Panc1 (cell line): ENCODE measurements around the gene DOK5. TPM values are rescaled to one million over a fixed set of nuclear protein-coding genes. Genes with fewer than 3 reads are reported as not detected.
A peak's percentile ranks its signal among the peaks of the same experiment; 100 is the strongest.

Experiments used
- ATAC-seq: fragments of 200-7000 bp; cut with Tn5 transposase; 2 replicates; pipeline ENCODE4 v1.9.1; 2020; ENCODE audit warnings: mild to moderate bottlenecking, moderate library complexity
- BruUV-seq: library from RNA; stranded (reverse); fragments of 400-500 nt; replicated peaks from 2 replicates; lab custom pipeline; 2021; lab: Mats Ljungman, UMichigan
- CTCF ChIA-PET: fragments of 300-600 bp; sonication (Branson Sonifier 250); formaldehyde crosslinking; loops from one replicate; lab custom pipeline; 2022; ENCODE audit warnings: antibody characterized with exemption; lab: Charles Lee
- POLR2A ChIA-PET: fragments of 300-600 bp; sonication (Branson Sonifier 250); formaldehyde crosslinking; loops from one replicate; lab custom pipeline; 2022; ENCODE audit warnings: antibody characterized with exemption; lab: Charles Lee
- DNase-seq: peaks from one replicate; pipeline ENCODE4 v3.0.0-alpha.2; 2010; ENCODE audit warnings: low read depth, low spot score
- H3K27ac ChIP-seq: 2 replicates; pipeline ENCODE4 v1.5.1; 2011; ENCODE audit warnings: mild to moderate bottlenecking, low read length, inconsistent platforms
- H3K27me3 ChIP-seq: fragments of 200-500 bp; sonication (Bioruptor generic); 2 replicates; pipeline ENCODE4 v1.6.0; 2014; ENCODE audit warnings: low read length, inconsistent platforms; ENCODE audit not compliant: control insufficient read depth, insufficient read depth
- H3K36me3 ChIP-seq: fragments of 200-500 bp; sonication (Bioruptor generic); 2 replicates; pipeline ENCODE4 v1.5.1; 2014; ENCODE audit warnings: inconsistent platforms, mild to moderate bottlenecking, low read length, moderate library complexity; ENCODE audit not compliant: control insufficient read depth, insufficient read depth
- H3K4me1 ChIP-seq: 2 replicates; pipeline ENCODE4 v1.5.1; 2011; ENCODE audit warnings: inconsistent platforms, mild to moderate bottlenecking, low read length, moderate library complexity; ENCODE audit not compliant: control insufficient read depth, insufficient read depth
- H3K4me3 ChIP-seq, 2 experiments: 2 replicates each; pipeline ENCODE4 v1.5.1; 2011 to 2012; ENCODE audit warnings: low read depth in 2 of 2, low read length in 2 of 2, mild to moderate bottlenecking in 2 of 2, inconsistent platforms in 1 of 2, moderate library complexity in 1 of 2
- H3K9me3 ChIP-seq: fragments of 200-500 bp; sonication (Bioruptor generic); 2 replicates; pipeline ENCODE4 v1.5.1; 2014; ENCODE audit warnings: low read depth, mild to moderate bottlenecking, inconsistent platforms, low read length, moderate library complexity; ENCODE audit not compliant: control insufficient read depth, insufficient read depth
- POLR2AphosphoS5 ChIP-seq: IDR thresholded peaks from 2 replicates; pipeline ENCODE4 v1.6.1; 2012; ENCODE audit warnings: mild to moderate bottlenecking, low read depth, low read length, moderate library complexity
- SIN3A ChIP-seq: IDR thresholded peaks from 2 replicates; pipeline ENCODE4 v1.6.1; 2012; ENCODE audit warnings: low read depth, mild to moderate bottlenecking, low read length, moderate library complexity, borderline replicate concordance; ENCODE audit not compliant: insufficient read depth
- TCF7L2 ChIP-seq: IDR thresholded peaks from 2 replicates; pipeline ENCODE4 v1.6.1; 2011; ENCODE audit warnings: mild to moderate bottlenecking, low read depth, low read length, inconsistent platforms
- in situ Hi-C: cut with HindIII; loops from 2 replicates; pipeline ENCODE4 v1.10.0; 2016; ENCODE audit warnings: low sequenced_read_pairs, low pct_unique_long_range_greater_than_20kb
- intact Hi-C: fragments of 100-400 bp; cut with micrococcal nuclease; formaldehyde crosslinking; loops from one replicate; pipeline ENCODE4 v1.10.0; 2022; ENCODE audit not compliant: unreplicated experiment
- total RNA-seq: library from RNA; stranded (reverse); gene quantifications from one replicate; pipeline ENCODE4 v1.2.1, GENCODE V29; 2021; ENCODE audit not compliant: unreplicated experiment
- TF ChIP-seq, protein P1 (sequence below): fragments of 450-650 bp; IDR thresholded peaks from 2 replicates; pipeline ENCODE4 v1.5.1; 2017; ENCODE audit warnings: mild to moderate bottlenecking
- TF ChIP-seq, protein P2 (sequence below), 2 experiments: IDR thresholded peaks; 2 replicates each; pipeline ENCODE4 v1.6.1; 2011 to 2012; ENCODE audit warnings: low read depth in 2 of 2, control low read depth in 1 of 2, low read length in 1 of 2, mild to moderate bottlenecking in 1 of 2, moderate library complexity in 1 of 2; ENCODE audit not compliant: insufficient read depth in 1 of 2

DOK5 gene
- total RNA-seq, 1 experiment from 2014 or later: 0.18 TPM

- ChIA-PET CTCF (no interaction called here), POLR2A (no interaction called here)
- BruUV-seq: no TSS peak
- Histone ChIP-seq H3K27ac (no peak overlapping the region), H3K4me1 (no peaks in the 10 kb centered on the region), H3K9me3 (no peaks in the 10 kb centered on the region), H3K27me3 (peaks cover 13% of the 10 kb centered on the region), H3K36me3 (no peaks in the 10 kb centered on the region), H3K4me3 (no peak overlapping the region)
- no peak for DNase-seq
- no peak for ATAC-seq
- in situ Hi-C loops (no loop called here), intact Hi-C loops (no loop called here)
- TF ChIP-seq TCF7L2 (no peak), SIN3A (no peak), POLR2AphosphoS5 (no peak)
- TF ChIP-seq, protein P1, sequence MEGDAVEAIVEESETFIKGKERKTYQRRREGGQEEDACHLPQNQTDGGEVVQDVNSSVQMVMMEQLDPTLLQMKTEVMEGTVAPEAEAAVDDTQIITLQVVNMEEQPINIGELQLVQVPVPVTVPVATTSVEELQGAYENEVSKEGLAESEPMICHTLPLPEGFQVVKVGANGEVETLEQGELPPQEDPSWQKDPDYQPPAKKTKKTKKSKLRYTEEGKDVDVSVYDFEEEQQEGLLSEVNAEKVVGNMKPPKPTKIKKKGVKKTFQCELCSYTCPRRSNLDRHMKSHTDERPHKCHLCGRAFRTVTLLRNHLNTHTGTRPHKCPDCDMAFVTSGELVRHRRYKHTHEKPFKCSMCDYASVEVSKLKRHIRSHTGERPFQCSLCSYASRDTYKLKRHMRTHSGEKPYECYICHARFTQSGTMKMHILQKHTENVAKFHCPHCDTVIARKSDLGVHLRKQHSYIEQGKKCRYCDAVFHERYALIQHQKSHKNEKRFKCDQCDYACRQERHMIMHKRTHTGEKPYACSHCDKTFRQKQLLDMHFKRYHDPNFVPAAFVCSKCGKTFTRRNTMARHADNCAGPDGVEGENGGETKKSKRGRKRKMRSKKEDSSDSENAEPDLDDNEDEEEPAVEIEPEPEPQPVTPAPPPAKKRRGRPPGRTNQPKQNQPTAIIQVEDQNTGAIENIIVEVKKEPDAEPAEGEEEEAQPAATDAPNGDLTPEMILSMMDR: no peak
- TF ChIP-seq, protein P2, sequence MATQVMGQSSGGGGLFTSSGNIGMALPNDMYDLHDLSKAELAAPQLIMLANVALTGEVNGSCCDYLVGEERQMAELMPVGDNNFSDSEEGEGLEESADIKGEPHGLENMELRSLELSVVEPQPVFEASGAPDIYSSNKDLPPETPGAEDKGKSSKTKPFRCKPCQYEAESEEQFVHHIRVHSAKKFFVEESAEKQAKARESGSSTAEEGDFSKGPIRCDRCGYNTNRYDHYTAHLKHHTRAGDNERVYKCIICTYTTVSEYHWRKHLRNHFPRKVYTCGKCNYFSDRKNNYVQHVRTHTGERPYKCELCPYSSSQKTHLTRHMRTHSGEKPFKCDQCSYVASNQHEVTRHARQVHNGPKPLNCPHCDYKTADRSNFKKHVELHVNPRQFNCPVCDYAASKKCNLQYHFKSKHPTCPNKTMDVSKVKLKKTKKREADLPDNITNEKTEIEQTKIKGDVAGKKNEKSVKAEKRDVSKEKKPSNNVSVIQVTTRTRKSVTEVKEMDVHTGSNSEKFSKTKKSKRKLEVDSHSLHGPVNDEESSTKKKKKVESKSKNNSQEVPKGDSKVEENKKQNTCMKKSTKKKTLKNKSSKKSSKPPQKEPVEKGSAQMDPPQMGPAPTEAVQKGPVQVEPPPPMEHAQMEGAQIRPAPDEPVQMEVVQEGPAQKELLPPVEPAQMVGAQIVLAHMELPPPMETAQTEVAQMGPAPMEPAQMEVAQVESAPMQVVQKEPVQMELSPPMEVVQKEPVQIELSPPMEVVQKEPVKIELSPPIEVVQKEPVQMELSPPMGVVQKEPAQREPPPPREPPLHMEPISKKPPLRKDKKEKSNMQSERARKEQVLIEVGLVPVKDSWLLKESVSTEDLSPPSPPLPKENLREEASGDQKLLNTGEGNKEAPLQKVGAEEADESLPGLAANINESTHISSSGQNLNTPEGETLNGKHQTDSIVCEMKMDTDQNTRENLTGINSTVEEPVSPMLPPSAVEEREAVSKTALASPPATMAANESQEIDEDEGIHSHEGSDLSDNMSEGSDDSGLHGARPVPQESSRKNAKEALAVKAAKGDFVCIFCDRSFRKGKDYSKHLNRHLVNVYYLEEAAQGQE (IDR thresholded peaks at IDR 0.05; ENCODE audit: insufficient read depth in 1 of 2, low read depth in 2 of 2, low read length in 1 of 2): no peak
Measured at GRCh38 chr20:54654450-54654849, 179.1 kb downstream of the DOK5 start.

GRCh38 chr20:54657268-54657826 lies 182.0 kb downstream of the DOK5 start:
- ATAC-seq (no peak), DNase-seq (no peak)
- POLR2A ChIA-PET: no interaction called here
- intact Hi-C loops: no loop called here
- no peaks in the 10 kb centered on the region for H3K4me1 ChIP-seq
- in situ Hi-C loops: no loop called here
- TF ChIP-seq POLR2AphosphoS5: no peak
- TF ChIP-seq, protein P1: peak; percentile 9; the same call in 1 of the 2 replicates
- no peaks in the 10 kb centered on the region for H3K9me3 ChIP-seq
- CTCF ChIA-PET: no interaction called here
- no peak overlapping the region for H3K27ac ChIP-seq
- no TSS peak for BruUV-seq
- H3K4me3 ChIP-seq: no peak overlapping the region
- H3K36me3 ChIP-seq: no peaks in the 10 kb centered on the region
- H3K27me3 ChIP-seq: peaks cover 12% of the 10 kb centered on the region
